Astrocyte (in vitro differentiated cells and primary cell): ENCODE results near the gene ATRN. TPM values are rescaled to one million over a fixed set of nuclear protein-coding genes. Genes with fewer than 3 reads are reported as not detected.

Experiments
- DNase-seq: peaks from one replicate; pipeline ENCODE4 v3.0.0-alpha.2; 2010; ENCODE audit warnings: low read depth
- FAIRE-seq: peaks from 2 replicates; lab custom pipeline; 2011; peaks lifted over from hg19 to GRCh38; lab: Jason Lieb, UNC
- H2AFZ ChIP-seq: 2 replicates; pipeline ENCODE4 v1.6.0; 2012; ENCODE audit warnings: low read depth, low read length, inconsistent platforms
- H3K27ac ChIP-seq: 2 replicates; pipeline ENCODE4 v1.5.1; 2011; ENCODE audit warnings: low read depth, low read length, inconsistent platforms
- H3K27me3 ChIP-seq: 2 replicates; pipeline ENCODE4 v1.6.0; 2011; ENCODE audit warnings: low read length, inconsistent platforms; ENCODE audit not compliant: insufficient read depth
- H3K36me3 ChIP-seq: 2 replicates; pipeline ENCODE4 v1.5.1; 2011; ENCODE audit warnings: low read length, inconsistent platforms; ENCODE audit not compliant: insufficient read depth
- H3K4me1 ChIP-seq: 2 replicates; pipeline ENCODE4 v1.5.1; 2011; ENCODE audit warnings: low read length, inconsistent platforms; ENCODE audit not compliant: insufficient read depth
- H3K4me2 ChIP-seq: 2 replicates; pipeline ENCODE4 v1.6.0; 2012; ENCODE audit warnings: low read length, inconsistent platforms
- H3K4me3 ChIP-seq: 2 replicates; pipeline ENCODE4 v1.5.1; 2011; ENCODE audit warnings: low read depth, mild to moderate bottlenecking, low read length, inconsistent platforms; ENCODE audit not compliant: insufficient read depth
- H3K79me2 ChIP-seq: 2 replicates; pipeline ENCODE4 v1.6.0; 2012; ENCODE audit warnings: mild to moderate bottlenecking, low read length, inconsistent platforms; ENCODE audit not compliant: insufficient read depth
- H3K9ac ChIP-seq: 2 replicates; pipeline ENCODE4 v1.6.0; 2012; ENCODE audit warnings: mild to moderate bottlenecking, low read length, inconsistent platforms
- H3K9me3 ChIP-seq: 2 replicates; pipeline ENCODE4 v1.5.1; 2012; ENCODE audit warnings: low read depth, mild to moderate bottlenecking, low read length, inconsistent platforms; ENCODE audit not compliant: insufficient read depth
- H4K20me1 ChIP-seq: 2 replicates; pipeline ENCODE4 v1.6.0; 2012; ENCODE audit warnings: low read length, inconsistent platforms; ENCODE audit not compliant: insufficient read depth
- H3K27ac Mint-ChIP-seq: one replicate; pipeline ENCODE4 v1.8.0; 2021; ENCODE audit warnings: mild to moderate bottlenecking, mixed read lengths; ENCODE audit not compliant: unreplicated experiment
- H3K27me3 Mint-ChIP-seq: one replicate; pipeline ENCODE4 v1.8.0; 2021; ENCODE audit warnings: low read depth, mixed read lengths; ENCODE audit not compliant: unreplicated experiment
- H3K36me3 Mint-ChIP-seq: one replicate; pipeline ENCODE4 v1.8.0; 2021; ENCODE audit warnings: low read depth, mixed read lengths; ENCODE audit not compliant: unreplicated experiment
- H3K4me1 Mint-ChIP-seq: one replicate; pipeline ENCODE4 v1.8.0; 2021; ENCODE audit warnings: low read depth, mixed read lengths; ENCODE audit not compliant: unreplicated experiment
- H3K4me3 Mint-ChIP-seq: one replicate; pipeline ENCODE4 v1.8.0; 2021; ENCODE audit warnings: mild to moderate bottlenecking, moderate library complexity, mixed read lengths; ENCODE audit not compliant: unreplicated experiment
- H3K9me3 Mint-ChIP-seq: one replicate; pipeline ENCODE4 v1.8.0; 2021; ENCODE audit warnings: mild to moderate bottlenecking, mixed read lengths; ENCODE audit not compliant: unreplicated experiment
- CTCF ChIP-seq: IDR thresholded peaks from 2 replicates; pipeline ENCODE4 v1.5.1; 2011; ENCODE audit warnings: low read depth, mild to moderate bottlenecking, inconsistent platforms, low read length, moderate library complexity; ENCODE audit not compliant: insufficient read depth
- EZH2 ChIP-seq: IDR thresholded peaks from 2 replicates; pipeline ENCODE4 v1.6.1; 2012; ENCODE audit warnings: mild to moderate bottlenecking, low read length, inconsistent platforms; ENCODE audit not compliant: insufficient read depth
- total RNA-seq: library from RNA; stranded (reverse); gene quantifications from 2 replicates; pipeline ENCODE4 v1.2.1, GENCODE V29; 2021

ATRN gene
- total RNA-seq, 1 donor from 2014 or later: 33.8 TPM

- Mint-ChIP-seq H3K4me3 (no peak overlapping the region), H3K27ac (no peak overlapping the region), H3K36me3 (peaks cover 2% of the 10 kb centered on the region), H3K4me1 (no peaks in the 10 kb centered on the region), H3K9me3 (no peaks in the 10 kb centered on the region), H3K27me3 (peaks cover 56% of the 10 kb centered on the region)
- no peaks in the 10 kb centered on the region for H3K4me1 ChIP-seq
- no peak for FAIRE-seq
- H3K36me3 ChIP-seq: no peaks in the 10 kb centered on the region
- H3K27me3 ChIP-seq: peaks cover 26% of the 10 kb centered on the region
- DNase-seq: no peak
- H3K4me3 ChIP-seq: no peak overlapping the region
- no peaks in the 10 kb centered on the region for H4K20me1 ChIP-seq
- H3K27ac ChIP-seq: no peak overlapping the region
- H3K79me2 ChIP-seq: no peaks in the 10 kb centered on the region
- no peak overlapping the region for H3K4me2 ChIP-seq
- no peak overlapping the region for H2AFZ ChIP-seq
- no peaks in the 10 kb centered on the region for H3K9me3 ChIP-seq
- TF ChIP-seq EZH2: no peak
- TF ChIP-seq CTCF: no peak
- no peak overlapping the region for H3K9ac ChIP-seq
Measured at GRCh38 chr20:3663858-3664257, 193.0 kb downstream of the ATRN start.

- Histone ChIP-seq H3K79me2 (no peaks in the 10 kb centered on the region), H4K20me1 (no peaks in the 10 kb centered on the region), H3K27ac (no peak overlapping the region), H3K4me1 (no peaks in the 10 kb centered on the region), H3K4me2 (no peak overlapping the region), H3K27me3 (peaks cover 6% of the 10 kb centered on the region), H3K9ac (no peak overlapping the region), H2AFZ (no peak overlapping the region), H3K9me3 (no peaks in the 10 kb centered on the region), H3K36me3 (no peaks in the 10 kb centered on the region), H3K4me3 (no peak overlapping the region)
- Mint-ChIP-seq H3K36me3 (peaks cover 2% of the 10 kb centered on the region), H3K4me1 (peaks cover 9% of the 10 kb centered on the region), H3K4me3 (no peak overlapping the region), H3K27ac (no peak overlapping the region), H3K9me3 (no peaks in the 10 kb centered on the region), H3K27me3 (peaks cover 42% of the 10 kb centered on the region)
- FAIRE-seq: no peak
- DNase-seq: no peak
- TF ChIP-seq EZH2: no peak
- no peak for TF ChIP-seq CTCF
Measured at GRCh38 chr20:3667434-3668037, 196.7 kb downstream of the ATRN start.

GRCh38 chr20:3669710-3670367 is 199.0 kb downstream of the ATRN start:
- no peak for TF ChIP-seq EZH2
- TF ChIP-seq CTCF: no peak
- H3K4me1 ChIP-seq: no peaks in the 10 kb centered on the region
- H3K27me3 Mint-ChIP-seq: peaks cover 37% of the 10 kb centered on the region
- H2AFZ ChIP-seq: no peak overlapping the region
- H3K9ac ChIP-seq: no peak overlapping the region
- H3K4me1 Mint-ChIP-seq: peaks cover 9% of the 10 kb centered on the region
- no peaks in the 10 kb centered on the region for H3K36me3 Mint-ChIP-seq
- no peaks in the 10 kb centered on the region for H3K9me3 ChIP-seq
- no peak overlapping the region for H3K27ac Mint-ChIP-seq
- no peaks in the 10 kb centered on the region for H3K79me2 ChIP-seq
- DNase-seq: no peak
- no peak overlapping the region for H3K27ac ChIP-seq
- no peaks in the 10 kb centered on the region for H4K20me1 ChIP-seq
- no peaks in the 10 kb centered on the region for H3K36me3 ChIP-seq
- H3K9me3 Mint-ChIP-seq: no peaks in the 10 kb centered on the region
- H3K4me3 ChIP-seq: no peak overlapping the region
- H3K4me2 ChIP-seq: no peak overlapping the region
- FAIRE-seq: no peak
- peaks cover 13% of the 10 kb centered on the region for H3K27me3 ChIP-seq
- peak overlapping the region; percentile 27 for H3K4me3 Mint-ChIP-seq
